ENCODE measurements around the gene ADCY9.

DNA sequence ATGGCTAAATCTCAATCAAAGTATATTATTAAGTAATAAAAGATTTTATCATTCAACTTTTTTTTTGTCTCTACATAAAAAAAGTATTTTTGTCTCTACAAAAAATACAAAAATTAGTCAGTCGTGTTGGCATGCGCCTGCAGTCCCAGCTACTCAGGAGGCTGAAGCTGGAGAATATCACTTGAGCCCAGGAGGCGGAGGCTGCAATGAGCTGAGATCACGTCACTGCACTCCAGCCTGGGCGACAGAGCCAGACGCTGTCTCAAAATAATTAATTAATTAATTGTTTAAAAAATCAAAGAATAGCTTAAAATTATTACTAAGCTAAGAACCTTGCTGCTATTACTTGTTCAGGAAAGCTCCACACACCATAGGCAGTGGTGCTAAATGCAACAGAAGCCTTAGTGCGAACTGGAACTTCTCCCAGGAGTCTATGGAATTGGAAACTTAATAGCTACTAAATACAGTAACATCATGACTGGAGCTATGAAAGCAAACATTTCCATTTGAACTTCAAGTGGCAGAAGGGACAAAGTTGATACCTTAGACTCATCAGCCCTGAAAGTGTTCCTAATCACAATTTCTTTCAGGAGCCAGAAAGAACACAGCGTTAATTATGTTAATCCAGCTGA is 22.6 kb downstream of the ADCY9 start:
- TF ChIP-seq TAF1 (IDR thresholded peaks at IDR 0.05; ENCODE audit: borderline replicate concordance, insufficient read depth, low read length) (no peak), POLR2AphosphoS5 (IDR thresholded peaks at IDR 0.05; ENCODE audit: low read depth, low read length) (no peak), SIN3A (IDR thresholded peaks at IDR 0.05; ENCODE audit: borderline replicate concordance, insufficient read depth, low read length) (no peak)
- TF ChIP-seq, protein P1, sequence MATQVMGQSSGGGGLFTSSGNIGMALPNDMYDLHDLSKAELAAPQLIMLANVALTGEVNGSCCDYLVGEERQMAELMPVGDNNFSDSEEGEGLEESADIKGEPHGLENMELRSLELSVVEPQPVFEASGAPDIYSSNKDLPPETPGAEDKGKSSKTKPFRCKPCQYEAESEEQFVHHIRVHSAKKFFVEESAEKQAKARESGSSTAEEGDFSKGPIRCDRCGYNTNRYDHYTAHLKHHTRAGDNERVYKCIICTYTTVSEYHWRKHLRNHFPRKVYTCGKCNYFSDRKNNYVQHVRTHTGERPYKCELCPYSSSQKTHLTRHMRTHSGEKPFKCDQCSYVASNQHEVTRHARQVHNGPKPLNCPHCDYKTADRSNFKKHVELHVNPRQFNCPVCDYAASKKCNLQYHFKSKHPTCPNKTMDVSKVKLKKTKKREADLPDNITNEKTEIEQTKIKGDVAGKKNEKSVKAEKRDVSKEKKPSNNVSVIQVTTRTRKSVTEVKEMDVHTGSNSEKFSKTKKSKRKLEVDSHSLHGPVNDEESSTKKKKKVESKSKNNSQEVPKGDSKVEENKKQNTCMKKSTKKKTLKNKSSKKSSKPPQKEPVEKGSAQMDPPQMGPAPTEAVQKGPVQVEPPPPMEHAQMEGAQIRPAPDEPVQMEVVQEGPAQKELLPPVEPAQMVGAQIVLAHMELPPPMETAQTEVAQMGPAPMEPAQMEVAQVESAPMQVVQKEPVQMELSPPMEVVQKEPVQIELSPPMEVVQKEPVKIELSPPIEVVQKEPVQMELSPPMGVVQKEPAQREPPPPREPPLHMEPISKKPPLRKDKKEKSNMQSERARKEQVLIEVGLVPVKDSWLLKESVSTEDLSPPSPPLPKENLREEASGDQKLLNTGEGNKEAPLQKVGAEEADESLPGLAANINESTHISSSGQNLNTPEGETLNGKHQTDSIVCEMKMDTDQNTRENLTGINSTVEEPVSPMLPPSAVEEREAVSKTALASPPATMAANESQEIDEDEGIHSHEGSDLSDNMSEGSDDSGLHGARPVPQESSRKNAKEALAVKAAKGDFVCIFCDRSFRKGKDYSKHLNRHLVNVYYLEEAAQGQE (IDR thresholded peaks at IDR 0.05; ENCODE audit: insufficient read depth in 1 of 2, low read depth in 2 of 2, low read length in 2 of 2) = no peak
